GDM1 (cell line): ENCODE results near the gene ZDHHC4.

ENCODE experiments used
- DNase-seq: peaks from one replicate; lab custom pipeline; 2025; lab: John Stamatoyannopoulos, UW

The ZDHHC4 gene

DNA sequence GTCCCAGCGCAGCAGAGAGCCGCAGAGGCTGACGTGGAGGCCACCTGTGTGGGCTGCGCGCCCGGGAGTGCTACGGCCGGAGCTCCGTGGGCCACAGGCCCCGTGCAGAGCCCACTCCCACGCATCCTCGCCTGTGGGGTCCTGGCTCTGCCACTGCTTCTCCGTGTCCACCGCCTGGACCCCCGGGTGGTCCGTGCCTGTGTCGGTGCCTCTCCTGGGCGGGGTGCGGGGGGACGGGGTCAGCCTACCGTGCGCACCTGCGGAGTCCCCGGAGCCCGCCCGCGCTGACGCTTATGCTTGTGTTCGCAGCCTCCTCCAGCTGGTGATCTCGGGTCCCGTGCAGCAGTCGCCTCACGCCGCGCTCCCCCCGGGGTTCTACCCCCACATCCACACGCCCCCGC lies 30.4 kb downstream of the ZDHHC4 start:
- DNase-seq = no peak

DNA sequence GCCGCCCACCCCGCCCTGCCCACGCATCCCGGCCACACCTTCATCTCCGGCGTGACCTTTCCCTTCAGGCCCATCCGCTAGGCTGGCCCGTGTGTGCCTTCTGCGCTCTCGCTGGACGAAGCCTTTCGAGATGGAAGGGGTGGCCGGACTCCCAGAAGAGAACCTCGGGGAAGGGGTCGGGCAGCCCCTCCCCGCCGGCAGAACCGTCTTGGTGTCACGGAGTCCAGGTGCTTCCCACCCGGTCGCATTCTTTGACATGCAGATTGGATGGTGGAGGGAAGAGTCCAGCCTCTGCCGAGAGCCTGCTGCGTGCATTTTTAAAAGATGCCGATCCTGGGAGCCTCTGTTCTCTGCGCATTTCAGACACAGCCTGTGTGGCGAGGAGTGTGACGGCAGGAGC lies 30.8 kb downstream of the ZDHHC4 start:
- no peak for DNase-seq

DNA sequence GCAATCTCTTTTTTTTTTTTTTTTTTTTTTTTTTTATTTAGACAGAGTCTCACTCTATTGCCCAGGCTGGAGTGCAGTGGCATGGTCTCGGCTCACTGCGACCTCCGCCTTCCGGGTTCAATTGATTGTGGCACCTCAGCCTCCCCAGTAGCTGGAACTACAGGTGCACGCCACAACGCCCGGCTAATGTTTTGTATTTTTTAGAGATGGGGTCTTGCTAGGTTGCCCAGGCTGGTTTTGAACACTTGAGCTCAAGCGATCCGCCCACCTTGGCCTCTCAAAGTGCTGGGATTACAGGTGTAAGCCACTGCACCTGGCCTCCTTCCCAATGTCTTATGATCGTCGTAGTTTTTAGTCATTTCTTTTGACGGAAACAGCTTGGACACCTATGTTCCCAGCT lies 31.5 kb downstream of the ZDHHC4 start:
- DNase-seq = no peak

DNA sequence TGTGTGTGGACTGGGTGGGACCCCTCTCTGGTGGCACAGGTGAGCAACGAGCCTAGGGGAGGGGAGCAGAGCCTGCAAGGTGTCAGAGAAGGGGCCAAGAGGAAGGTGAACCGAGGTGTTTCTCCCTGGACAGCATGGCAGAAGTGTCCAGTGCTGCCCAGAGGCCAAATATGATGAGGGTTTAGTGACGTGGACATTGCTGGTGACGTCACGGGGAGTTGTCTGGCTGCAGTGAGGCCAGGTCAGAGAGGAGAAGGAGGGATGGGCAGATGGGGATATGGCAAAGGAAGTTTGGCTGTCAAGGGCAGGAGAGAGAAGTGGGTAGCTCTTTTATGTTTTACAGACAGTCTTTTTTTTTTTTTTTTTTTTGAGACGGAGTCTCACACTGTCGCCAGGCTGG lies 35.6 kb downstream of the ZDHHC4 start:
- DNase-seq = no peak

DNA sequence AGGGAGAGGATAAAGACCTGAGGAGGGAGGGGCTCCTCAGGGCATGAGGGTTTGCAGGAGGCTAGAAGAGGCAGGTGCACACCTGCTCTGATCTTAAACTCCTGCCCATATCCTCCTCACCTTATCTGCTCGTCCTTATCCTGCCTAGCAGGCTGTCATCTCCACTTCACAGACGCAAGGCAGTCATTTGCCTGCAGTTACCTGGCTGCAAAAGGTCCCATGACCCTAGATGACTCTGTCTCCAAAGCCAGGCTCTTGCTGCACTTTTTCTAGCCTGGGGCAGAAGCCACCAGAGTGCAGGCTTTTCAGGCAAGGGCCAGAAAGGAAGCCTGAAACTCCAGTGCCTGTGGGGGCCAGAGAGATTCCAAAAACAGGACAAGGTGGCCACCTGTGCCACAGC lies 36.5 kb downstream of the ZDHHC4 start:
- DNase-seq = no peak

DNA sequence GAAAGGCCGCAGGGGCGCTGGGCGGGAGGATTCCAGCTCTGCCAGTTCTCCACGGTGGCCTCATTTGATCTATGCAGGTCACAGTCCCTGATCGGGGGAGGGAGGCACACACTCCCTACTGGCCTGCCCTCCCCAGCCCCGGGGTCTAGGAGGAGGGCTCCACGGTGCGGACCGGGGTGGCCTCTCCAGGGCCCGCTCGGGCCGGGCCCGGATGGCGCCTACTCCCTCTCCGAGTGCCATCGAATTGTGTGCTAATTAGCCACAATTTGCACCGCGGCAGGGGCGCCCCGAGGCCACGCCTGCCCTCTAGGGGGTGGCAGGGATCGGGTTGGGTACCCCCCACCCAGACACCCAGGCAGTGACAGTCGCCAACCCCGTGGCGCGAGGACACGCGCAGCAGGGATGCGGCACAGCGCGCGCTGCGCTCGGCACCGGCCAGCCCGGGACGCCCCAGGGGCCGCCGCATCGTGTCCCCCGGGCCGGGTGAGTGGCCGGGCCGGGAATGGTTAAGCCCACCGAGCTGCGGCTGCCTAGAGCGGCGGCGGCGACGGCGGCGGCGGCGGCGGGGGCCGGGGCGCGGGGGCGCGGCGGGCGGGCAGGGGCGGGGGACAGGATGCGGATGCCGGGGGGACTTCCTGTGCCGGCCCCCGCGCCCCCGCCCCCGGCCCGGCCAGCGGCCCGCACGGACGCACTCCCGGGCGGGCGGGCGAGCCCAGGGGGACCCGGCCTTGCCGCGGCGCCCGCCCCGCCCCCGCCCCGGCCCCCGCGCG lies 37.9 kb downstream of the ZDHHC4 start, which contains the start of gene ZNF853:
Gene ZNF853, plus strand, starts transcription at position 658 of the 770 bp plus-strand sequence. CDS start 565 bp downstream, outside the sequence.
- no peak for DNase-seq

DNA sequence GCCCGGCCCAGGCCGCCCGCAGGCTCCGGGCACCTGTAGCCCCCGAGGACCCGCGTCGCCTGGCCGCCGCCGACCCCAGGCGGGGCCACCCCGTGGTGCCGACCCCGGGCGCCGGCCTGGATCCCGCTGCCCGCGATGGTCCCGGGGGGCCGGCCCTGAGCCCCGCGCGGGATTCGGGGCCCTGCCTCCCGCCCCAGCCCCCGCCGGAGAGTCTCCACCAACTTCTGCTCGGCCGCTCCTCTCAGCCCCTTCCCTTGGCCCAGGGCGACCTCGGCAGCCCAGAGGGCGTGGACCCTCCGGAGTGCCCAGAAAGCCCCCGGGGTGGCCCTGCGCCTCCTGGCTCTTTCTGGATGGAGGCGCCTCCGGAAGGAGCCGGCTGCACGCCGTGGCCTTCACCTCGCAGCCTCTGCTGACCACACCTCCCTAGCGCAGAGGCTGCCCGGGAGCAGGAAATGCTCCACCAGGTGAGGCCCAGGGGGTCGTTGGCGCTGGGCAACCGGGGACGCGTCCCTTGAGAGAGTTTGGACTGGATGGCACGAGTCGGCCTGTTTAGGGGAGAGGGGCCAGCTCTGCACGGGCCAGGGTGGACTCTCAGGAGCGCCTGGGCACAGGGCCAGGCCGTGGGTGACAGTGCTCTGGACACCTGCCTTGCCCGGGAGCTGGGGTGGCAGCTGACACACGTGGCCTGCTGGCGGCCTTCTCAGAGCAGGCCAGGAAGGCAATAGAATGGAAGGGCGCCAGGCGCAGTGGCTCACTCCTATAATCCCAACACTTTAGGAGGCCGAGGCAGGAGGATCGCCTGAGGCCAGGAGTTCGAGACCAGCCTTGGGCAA lies 38.7 kb downstream of the ZDHHC4 start:
- DNase-seq = no peak

DNA sequence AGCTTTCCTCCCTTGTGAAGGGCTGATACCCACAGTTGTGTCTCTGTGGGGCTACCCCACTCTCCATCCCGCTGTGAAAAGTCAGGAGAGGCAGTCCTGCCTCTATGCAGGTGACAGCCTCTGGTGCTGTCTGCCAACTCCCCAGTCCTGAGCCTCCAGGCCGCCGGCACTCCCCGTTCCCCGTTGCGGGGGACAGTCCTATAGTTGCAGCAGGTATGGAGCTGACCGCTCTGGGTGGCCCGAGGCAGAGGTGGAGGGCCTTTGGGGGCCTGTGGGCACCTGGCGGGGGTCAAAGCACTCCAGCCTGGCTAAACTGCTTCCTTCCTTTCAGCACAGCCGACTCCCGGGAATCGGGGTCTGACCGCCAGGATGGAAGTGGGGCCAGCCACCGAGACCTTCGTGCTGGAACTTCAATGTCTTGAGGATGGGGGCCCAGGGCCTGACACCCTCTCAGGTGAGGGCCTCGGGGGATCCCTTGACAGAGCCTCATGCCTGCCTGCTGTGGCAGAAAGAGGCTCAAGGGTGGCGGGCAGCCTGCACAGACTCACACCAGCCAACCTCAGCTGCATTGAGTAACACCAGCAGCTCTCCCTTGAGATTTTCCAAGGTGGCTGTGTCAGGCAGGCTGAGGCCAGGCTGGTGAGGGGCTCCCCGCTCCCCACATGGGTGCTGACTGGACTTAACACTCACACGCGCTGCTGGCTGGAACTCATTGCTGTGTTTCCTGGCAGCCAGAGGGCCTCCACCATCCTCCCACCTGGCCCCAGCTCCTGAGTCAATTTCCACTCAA lies 39.8 kb downstream of the ZDHHC4 start:
- DNase-seq = no peak

DNA sequence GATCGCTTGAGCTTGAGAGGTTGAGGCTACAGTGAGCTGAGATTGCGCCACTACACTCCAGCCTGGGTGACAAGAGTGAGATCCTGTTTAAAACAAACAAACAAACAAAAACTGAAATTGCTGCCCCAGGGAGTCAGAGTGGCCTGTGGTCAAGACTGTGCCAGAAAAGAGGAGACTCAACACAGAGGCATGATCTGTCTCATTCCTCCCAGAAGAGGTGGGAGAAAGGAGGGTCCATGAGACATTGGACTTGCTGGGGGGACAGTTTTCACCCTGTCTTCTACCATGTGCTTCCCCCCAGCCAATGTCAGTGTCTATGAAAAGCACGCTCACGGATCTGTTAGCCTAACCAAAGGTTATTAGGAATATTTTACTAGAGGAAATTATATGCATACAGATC lies 41.4 kb downstream of the ZDHHC4 start:
- no peak for DNase-seq

DNA sequence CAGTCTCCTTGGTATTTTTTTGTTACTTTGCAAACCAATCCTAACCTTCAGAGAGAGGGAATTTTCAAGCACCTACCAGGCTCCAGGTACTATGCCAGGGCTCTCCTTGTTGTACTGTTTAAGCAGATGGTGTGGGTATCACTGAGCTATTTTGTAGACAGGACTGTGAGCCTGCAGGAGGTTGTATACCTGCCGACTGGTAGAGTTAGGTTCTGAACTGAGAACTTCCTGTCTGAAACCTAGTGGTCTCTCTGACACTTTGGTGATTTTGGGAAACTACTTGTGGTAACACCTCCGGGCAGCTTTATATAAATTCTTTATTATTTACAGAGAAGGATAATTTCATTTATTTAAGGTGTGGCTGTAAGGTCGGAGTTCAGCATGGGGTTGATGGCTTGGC lies 42.7 kb downstream of the ZDHHC4 start:
- DNase-seq = no peak

DNA sequence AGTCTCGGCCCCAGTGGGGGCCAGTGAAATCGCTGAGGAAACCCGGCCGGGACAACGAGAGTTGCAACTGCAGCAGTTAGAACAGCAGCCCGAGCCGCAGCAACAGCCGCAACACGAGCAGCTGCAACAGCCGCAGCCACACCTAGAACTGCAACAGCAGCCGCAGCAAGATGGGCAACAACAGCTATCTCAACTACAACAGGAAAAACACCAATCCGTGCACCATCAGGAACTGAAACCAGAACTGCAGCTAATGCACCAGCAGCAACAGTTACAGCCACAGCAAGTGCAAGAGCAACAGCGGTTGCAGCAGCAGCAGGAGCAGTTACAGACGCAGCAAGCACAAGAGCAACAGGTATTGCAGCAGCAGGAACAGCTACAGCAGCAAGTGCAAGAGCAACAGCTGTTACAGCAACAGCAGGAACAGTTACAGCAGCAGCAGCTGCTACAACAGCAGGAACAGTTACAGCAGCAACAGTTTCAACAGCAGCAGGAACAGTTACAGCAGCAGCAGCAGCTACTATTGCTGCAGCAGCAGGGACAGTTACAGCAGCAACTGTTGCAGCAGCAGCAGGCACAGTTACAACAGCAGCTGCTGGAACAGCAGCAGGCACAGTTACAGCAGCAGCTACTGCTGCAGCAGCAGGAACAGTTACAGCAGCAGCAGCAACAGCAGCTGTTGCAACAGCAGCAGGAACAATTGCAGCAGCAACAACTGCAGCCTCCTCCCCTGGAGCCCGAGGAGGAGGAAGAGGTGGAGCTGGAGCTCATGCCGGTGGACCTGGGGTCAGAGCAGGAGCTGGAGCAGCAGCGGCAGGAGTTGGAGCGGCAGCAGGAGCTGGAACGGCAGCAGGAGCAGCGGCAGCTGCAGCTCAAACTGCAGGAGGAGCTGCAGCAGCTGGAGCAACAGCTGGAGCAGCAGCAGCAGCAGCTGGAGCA lies 44.2 kb downstream of the ZDHHC4 start:
- no peak for DNase-seq

DNA sequence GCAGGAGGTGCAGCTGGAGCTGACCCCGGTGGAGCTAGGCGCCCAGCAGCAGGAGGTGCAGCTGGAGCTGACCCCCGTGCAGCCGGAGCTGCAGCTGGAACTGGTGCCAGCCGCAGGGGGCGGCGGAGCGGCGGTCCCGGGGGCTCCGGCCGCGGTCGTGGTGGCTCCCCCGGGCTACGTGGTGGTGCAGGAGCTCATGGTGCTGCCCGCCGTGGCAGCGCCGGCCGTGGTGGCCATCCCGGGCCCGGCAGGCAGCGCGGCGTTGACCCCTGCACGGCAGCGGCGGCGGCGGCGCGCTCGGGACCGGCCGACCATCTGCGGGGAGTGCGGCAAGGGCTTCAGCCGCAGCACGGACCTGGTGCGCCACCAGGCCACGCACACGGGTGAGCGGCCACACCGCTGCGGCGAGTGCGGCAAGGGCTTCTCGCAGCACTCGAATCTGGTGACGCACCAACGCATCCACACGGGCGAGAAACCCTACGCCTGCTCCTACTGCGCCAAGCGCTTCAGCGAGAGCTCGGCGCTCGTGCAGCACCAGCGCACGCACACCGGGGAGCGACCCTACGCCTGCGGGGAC lies 45.0 kb downstream of the ZDHHC4 start:
- DNase-seq = no peak

DNA sequence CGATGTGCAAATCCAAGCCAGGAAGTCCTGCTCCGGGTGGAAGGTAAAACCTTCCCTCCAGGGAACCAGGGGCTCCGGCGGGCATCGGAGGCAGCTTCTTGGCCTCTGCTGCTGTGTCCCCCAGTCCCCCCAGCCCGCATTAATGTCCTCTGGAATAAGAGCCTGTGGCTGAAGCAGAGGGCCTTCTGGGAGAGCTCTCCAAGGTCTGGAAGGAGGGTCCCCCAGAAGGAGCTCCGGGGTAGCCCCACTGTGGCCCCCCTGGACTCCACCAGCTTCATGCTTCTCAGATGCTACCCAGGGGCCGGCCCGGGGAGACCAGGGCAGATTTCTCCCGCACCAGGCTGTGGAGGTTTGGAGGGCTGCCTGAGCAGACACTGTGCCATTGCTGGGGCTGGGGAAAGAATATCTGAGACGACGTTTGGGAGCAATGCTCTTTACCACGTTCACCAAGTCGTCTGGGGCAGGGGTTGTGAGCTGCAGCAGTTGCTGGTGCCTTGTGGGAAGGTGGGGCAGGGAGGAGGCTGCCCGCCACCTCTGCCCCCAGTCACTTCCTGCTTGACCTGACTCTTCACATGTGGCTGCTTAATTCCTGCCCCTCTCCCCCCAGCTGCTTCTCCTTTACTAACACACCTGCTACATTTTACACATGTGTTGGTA lies 46.5 kb downstream of the ZDHHC4 start:
- DNase-seq = no peak

DNA sequence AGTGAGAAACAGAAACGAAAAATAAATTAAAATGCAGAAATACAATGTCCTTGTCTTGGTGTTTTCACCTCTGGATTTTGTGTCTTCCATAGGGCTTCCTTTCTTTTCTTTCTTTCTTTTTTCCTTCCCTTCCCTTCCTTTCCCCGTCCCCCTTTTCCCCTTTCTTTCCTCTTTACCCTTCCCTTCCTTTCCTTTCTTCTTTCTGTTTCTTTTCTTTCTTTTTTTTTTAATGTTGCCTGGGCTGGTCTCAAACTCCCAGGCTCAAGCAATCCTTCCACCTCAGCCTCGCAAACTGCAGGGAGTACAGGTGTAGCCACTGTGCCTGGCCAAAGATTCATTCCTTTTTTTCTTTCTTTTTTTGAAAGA lies 47.0 kb downstream of the ZDHHC4 start:
- DNase-seq = no peak

DNA sequence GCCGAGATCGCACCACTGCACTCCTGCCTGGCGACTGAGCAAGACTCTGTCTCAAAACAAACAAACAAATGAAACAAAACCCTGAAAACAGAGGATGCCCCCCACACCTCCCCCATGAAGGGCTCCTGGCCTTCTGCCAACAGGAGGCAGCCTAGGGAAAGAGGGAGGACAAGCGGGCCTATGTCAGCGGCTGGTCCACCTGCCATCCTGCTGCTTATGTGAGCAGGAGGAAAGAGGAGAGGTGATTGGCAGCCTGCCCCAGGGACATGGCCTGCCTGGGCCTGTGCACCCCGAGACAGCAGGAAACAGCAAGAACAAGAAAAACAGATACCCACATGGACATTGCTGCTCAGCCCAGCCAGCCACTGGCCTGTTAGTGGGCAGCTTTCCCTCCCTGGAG lies 50.8 kb downstream of the ZDHHC4 start:
- no peak for DNase-seq

DNA sequence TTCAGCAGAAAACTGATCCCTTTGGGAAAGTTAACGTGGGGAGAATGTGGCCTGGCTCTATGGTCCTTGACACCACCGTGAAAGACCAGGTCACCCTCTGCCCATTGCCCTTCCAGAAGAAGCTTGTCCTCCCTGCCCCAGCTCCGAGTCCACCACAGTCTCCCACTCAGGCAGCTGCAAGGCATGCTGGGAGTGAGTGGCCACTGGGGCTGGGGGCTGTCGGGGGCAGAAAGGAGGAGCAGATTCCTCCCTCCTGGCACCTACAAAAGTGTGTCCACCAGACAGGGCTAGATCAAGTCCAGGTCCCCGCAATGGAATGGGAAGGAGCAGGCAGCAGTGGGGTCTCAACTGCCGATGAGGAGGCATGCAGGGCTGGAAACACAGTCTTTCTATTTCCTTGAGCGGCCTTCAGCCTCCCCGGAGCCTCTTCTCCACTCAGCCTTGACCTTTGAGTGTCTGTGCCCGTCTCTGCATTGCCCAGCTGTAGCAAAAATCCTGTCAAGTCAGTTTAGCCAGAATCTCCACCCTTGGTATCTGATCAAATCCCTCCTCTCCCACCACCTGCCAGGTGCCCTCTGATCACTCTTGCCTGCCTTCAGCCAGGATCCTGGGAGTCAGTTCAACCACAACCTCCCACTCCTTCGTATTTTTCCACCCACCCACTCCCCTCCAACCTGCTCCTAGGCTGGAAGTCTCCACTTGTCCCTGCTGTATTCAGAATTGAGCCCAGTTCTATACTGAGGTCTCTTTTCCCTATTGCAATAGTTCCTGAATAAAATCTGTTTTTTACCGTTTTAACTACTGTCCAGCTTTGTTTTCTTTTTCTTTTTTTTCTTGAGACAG lies 53.0 kb downstream of the ZDHHC4 start:
- no peak for DNase-seq

DNA sequence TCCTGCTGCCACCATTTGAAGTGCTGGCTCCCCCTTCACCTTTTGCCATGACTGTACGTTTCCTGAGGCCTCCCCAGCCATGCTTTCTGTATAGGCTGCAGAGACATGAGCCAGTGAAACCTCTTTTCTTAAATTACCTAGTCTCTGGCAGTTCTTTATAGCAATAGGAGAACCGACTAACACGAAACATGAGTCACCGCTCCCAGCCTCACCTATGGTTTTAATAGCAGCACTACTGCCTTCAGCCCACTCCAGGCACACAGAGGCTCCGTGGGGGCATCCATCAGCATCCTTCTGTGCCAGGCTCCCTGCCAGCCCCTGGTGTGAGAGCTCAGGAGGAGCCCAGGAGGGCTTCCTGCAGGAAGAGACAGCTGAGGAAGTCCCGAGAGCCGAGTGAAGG lies 54.4 kb downstream of the ZDHHC4 start:
- DNase-seq = no peak

DNA sequence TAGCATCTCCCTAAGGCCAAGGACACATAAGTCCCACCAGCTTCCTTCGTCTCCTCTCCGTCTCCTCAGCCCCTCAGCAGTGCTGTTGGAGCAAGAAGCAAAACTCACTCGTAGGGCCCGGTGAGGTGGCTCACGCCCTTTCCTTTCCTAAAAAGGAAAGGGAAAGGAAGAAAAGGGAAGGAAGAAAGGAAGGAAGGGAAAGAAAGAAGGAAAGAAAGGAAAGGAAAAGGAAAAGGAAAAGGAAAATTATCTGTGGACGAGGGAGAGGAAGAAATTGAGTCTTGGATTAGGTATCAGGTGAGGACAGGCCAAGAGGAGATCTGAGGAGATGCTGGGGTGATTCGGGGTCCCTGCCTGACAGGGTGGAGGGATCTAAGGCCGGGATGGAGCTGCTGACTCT lies 56.8 kb downstream of the ZDHHC4 start:
- DNase-seq = no peak

DNA sequence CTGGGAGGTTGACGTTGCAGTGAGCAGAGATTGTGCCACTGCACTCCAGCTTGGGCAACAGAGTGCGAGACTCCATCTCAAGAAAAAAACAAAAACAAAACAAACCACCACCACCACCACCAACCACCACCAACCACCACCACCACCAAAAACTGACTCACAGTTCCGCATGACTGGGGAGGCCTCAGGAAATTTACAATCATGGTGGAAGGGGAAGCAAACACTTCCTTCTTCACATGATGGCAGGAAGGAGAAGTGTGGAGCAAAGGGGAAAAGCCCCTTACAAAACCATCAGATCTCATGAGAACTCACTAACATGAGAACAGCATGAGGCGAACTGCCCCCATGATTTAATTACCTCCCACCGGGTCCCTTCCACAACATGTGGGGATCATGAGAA lies 57.7 kb downstream of the ZDHHC4 start:
- peak; percentile 47 for DNase-seq
